Measurements from ENCODE around the gene LINC01488. TPM values are rescaled to one million over a fixed set of nuclear protein-coding genes. Genes with fewer than 3 reads are reported as not detected.

The LINC01488 gene
- total RNA-seq, 1 donor from 2014 or later, result not detected

DNA sequence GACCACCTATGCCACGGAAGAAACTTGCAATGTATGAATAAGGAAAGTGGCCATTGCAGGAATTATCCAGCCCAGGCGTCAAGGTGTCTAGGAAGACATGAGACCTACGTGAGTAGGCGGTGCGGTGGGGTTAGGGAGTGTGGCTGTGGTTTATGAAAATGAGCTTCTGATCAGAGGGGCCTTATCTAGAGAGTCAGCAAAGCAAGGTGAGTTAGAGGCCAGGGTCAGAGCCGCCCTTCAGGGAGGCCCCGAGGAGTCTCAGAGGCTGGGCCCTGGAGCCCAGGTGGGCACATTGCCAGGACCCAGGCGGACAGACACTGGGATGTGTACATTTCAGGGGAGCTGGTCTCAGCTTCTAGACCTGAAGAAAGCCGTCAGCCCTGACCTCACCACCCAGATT, 13.8 kb upstream of the LINC01488 start:
- peaks cover 2% of the 10 kb centered on the region for H3K4me1 Mint-ChIP-seq (ENCODE audit: low read depth, unreplicated experiment)
- Histone ChIP-seq H3K27me3 (ENCODE audit: insufficient read depth, low read length) (no peaks in the 10 kb centered on the region), H3K27ac (ENCODE audit: low read depth, low read length) (no peak overlapping the region), H3K4me1 (ENCODE audit: insufficient read depth, low read length) (peaks cover 16% of the 10 kb centered on the region), H3K4me2 (ENCODE audit: low read length) (no peak overlapping the region), H4K20me1 (ENCODE audit: insufficient read depth, low read length) (no peaks in the 10 kb centered on the region), H3K9ac (ENCODE audit: low read length) (no peak overlapping the region), H3K4me3 (ENCODE audit: insufficient read depth, low read depth, low read length) (no peak overlapping the region), H2AFZ (ENCODE audit: low read depth, low read length) (no peak overlapping the region), H3K9me3 (ENCODE audit: insufficient read depth, low read depth, low read length) (no peaks in the 10 kb centered on the region), H3K36me3 (ENCODE audit: insufficient read depth, low read length) (no peaks in the 10 kb centered on the region), H3K79me2 (ENCODE audit: insufficient read depth, low read length) (no peaks in the 10 kb centered on the region)
- no peak for DNase-seq (ENCODE audit: low read depth)
- H3K27ac Mint-ChIP-seq (ENCODE audit: unreplicated experiment), result no peak overlapping the region
- peaks cover 2% of the 10 kb centered on the region for H3K9me3 Mint-ChIP-seq (ENCODE audit: unreplicated experiment)
- no peak overlapping the region for H3K4me3 Mint-ChIP-seq (ENCODE audit: unreplicated experiment)
- peaks cover 2% of the 10 kb centered on the region for H3K36me3 Mint-ChIP-seq (ENCODE audit: low read depth, unreplicated experiment)
- peaks cover 47% of the 10 kb centered on the region for H3K27me3 Mint-ChIP-seq (ENCODE audit: low read depth, unreplicated experiment)
- no peak for FAIRE-seq
- TF ChIP-seq, protein P1, sequence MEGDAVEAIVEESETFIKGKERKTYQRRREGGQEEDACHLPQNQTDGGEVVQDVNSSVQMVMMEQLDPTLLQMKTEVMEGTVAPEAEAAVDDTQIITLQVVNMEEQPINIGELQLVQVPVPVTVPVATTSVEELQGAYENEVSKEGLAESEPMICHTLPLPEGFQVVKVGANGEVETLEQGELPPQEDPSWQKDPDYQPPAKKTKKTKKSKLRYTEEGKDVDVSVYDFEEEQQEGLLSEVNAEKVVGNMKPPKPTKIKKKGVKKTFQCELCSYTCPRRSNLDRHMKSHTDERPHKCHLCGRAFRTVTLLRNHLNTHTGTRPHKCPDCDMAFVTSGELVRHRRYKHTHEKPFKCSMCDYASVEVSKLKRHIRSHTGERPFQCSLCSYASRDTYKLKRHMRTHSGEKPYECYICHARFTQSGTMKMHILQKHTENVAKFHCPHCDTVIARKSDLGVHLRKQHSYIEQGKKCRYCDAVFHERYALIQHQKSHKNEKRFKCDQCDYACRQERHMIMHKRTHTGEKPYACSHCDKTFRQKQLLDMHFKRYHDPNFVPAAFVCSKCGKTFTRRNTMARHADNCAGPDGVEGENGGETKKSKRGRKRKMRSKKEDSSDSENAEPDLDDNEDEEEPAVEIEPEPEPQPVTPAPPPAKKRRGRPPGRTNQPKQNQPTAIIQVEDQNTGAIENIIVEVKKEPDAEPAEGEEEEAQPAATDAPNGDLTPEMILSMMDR (IDR thresholded peaks at IDR 0.05; ENCODE audit: insufficient read depth, low read depth, low read length), result no peak
- TF ChIP-seq EZH2 (IDR thresholded peaks at IDR 0.05; ENCODE audit: insufficient read depth, low read length), result no peak

- Mint-ChIP-seq H3K36me3 (ENCODE audit: low read depth, unreplicated experiment) (peaks cover 2% of the 10 kb centered on the region), H3K9me3 (ENCODE audit: unreplicated experiment) (peaks cover 3% of the 10 kb centered on the region), H3K4me3 (ENCODE audit: unreplicated experiment) (no peak overlapping the region), H3K27ac (ENCODE audit: unreplicated experiment) (no peak overlapping the region), H3K4me1 (ENCODE audit: low read depth, unreplicated experiment) (peaks cover 2% of the 10 kb centered on the region), H3K27me3 (ENCODE audit: low read depth, unreplicated experiment) (peaks cover 48% of the 10 kb centered on the region)
- H3K4me1 ChIP-seq (ENCODE audit: insufficient read depth, low read length), result peaks cover 15% of the 10 kb centered on the region
- H3K4me2 ChIP-seq (ENCODE audit: low read length), result no peak overlapping the region
- no peaks in the 10 kb centered on the region for H3K36me3 ChIP-seq (ENCODE audit: insufficient read depth, low read length)
- H3K27ac ChIP-seq (ENCODE audit: low read depth, low read length), result no peak overlapping the region
- no peaks in the 10 kb centered on the region for H3K79me2 ChIP-seq (ENCODE audit: insufficient read depth, low read length)
- H3K9ac ChIP-seq (ENCODE audit: low read length), result no peak overlapping the region
- no peak for FAIRE-seq
- TF ChIP-seq, protein P1 (IDR thresholded peaks at IDR 0.05; ENCODE audit: insufficient read depth, low read depth, low read length), result no peak
- no peak for TF ChIP-seq EZH2 (IDR thresholded peaks at IDR 0.05; ENCODE audit: insufficient read depth, low read length)
- no peak overlapping the region for H2AFZ ChIP-seq (ENCODE audit: low read depth, low read length)
- no peak for DNase-seq (ENCODE audit: low read depth)
- H3K27me3 ChIP-seq (ENCODE audit: insufficient read depth, low read length), result no peaks in the 10 kb centered on the region
- no peaks in the 10 kb centered on the region for H4K20me1 ChIP-seq (ENCODE audit: insufficient read depth, low read length)
- H3K9me3 ChIP-seq (ENCODE audit: insufficient read depth, low read depth, low read length), result peaks cover 1% of the 10 kb centered on the region
- H3K4me3 ChIP-seq (ENCODE audit: insufficient read depth, low read depth, low read length), result no peak overlapping the region
Measured at GRCh38 chr11:69468221-69468620, 13.2 kb upstream of the LINC01488 start.

- H3K79me2 ChIP-seq (ENCODE audit: insufficient read depth, low read length), result no peaks in the 10 kb centered on the region
- no peak overlapping the region for H3K4me3 ChIP-seq (ENCODE audit: insufficient read depth, low read depth, low read length)
- no peaks in the 10 kb centered on the region for H3K4me1 Mint-ChIP-seq (ENCODE audit: low read depth, unreplicated experiment)
- H2AFZ ChIP-seq (ENCODE audit: low read depth, low read length), result no peak overlapping the region
- no peak overlapping the region for H3K27ac ChIP-seq (ENCODE audit: low read depth, low read length)
- peaks cover 9% of the 10 kb centered on the region for H3K9me3 ChIP-seq (ENCODE audit: insufficient read depth, low read depth, low read length)
- no peaks in the 10 kb centered on the region for H3K27me3 ChIP-seq (ENCODE audit: insufficient read depth, low read length)
- peaks cover 7% of the 10 kb centered on the region for H3K9me3 Mint-ChIP-seq (ENCODE audit: unreplicated experiment)
- H3K4me3 Mint-ChIP-seq (ENCODE audit: unreplicated experiment), result no peak overlapping the region
- no peak for FAIRE-seq
- no peak overlapping the region for H3K9ac ChIP-seq (ENCODE audit: low read length)
- H4K20me1 ChIP-seq (ENCODE audit: insufficient read depth, low read length), result no peaks in the 10 kb centered on the region
- no peak overlapping the region for H3K4me2 ChIP-seq (ENCODE audit: low read length)
- no peak for TF ChIP-seq EZH2 (IDR thresholded peaks at IDR 0.05; ENCODE audit: insufficient read depth, low read length)
- no peak for DNase-seq (ENCODE audit: low read depth)
- H3K36me3 ChIP-seq (ENCODE audit: insufficient read depth, low read length), result no peaks in the 10 kb centered on the region
- peaks cover 50% of the 10 kb centered on the region for H3K27me3 Mint-ChIP-seq (ENCODE audit: low read depth, unreplicated experiment)
- peaks cover 10% of the 10 kb centered on the region for H3K4me1 ChIP-seq (ENCODE audit: insufficient read depth, low read length)
- H3K36me3 Mint-ChIP-seq (ENCODE audit: low read depth, unreplicated experiment), result peaks cover 4% of the 10 kb centered on the region
- no peak overlapping the region for H3K27ac Mint-ChIP-seq (ENCODE audit: unreplicated experiment)
Measured at GRCh38 chr11:69468911-69469885, 12.3 kb upstream of the LINC01488 start.
